GM13976 (cell line): ENCODE measurements around the gene TNKS1BP1.

ENCODE experiments used
- DNase-seq: peaks from one replicate; pipeline ENCODE4 v3.0.0; 2012; ENCODE audit warnings: low spot score
- CTCF ChIP-seq: IDR thresholded peaks from 2 replicates; pipeline ENCODE4 v1.5.1; 2012; ENCODE audit warnings: borderline replicate concordance, mild to moderate bottlenecking; ENCODE audit not compliant: insufficient read depth; ENCODE audit errors: extremely low read depth, missing control alignments, control extremely low read depth
- in situ Hi-C: fragments of 300-500 bp; cut with MboI; formaldehyde crosslinking; loops from one replicate; pipeline ENCODE4 v1.12.0; 2022; ENCODE audit warnings: low sequenced_read_pairs, mixed read lengths, inconsistent platforms; ENCODE audit not compliant: unreplicated experiment

TNKS1BP1 gene

GRCh38 chr11:57307666-57308270, 17.0 kb downstream of the TNKS1BP1 start:
- in situ Hi-C loops = no loop called here
- TF ChIP-seq CTCF = no peak
- DNase-seq = no peak

- no peak for TF ChIP-seq CTCF
- DNase-seq = no peak
- in situ Hi-C loops = no loop called here
Observed at GRCh38 chr11:57306940-57307565, 17.7 kb downstream of the TNKS1BP1 start.

GRCh38 chr11:57306161-57306876, 18.4 kb downstream of the TNKS1BP1 start:
- no peak for TF ChIP-seq CTCF
- no peak for DNase-seq
- in situ Hi-C loops = no loop called here

GRCh38 chr11:57305523-57305922, 19.2 kb downstream of the TNKS1BP1 start:
- TF ChIP-seq CTCF = no peak
- in situ Hi-C loops = no loop called here
- no peak for DNase-seq

GRCh38 chr11:57303990-57304579, 20.7 kb downstream of the TNKS1BP1 start:
- no peak for TF ChIP-seq CTCF
- DNase-seq = no peak
- in situ Hi-C loops = no loop called here

- no peak for TF ChIP-seq CTCF
- in situ Hi-C loops = no loop called here
- no peak for DNase-seq
Observed at GRCh38 chr11:57303280-57303989, 21.3 kb downstream of the TNKS1BP1 start.
